Stimulated activated CD4-positive, alpha-beta T cell treated with anti-CD3 and anti-CD28 coated beads, Interleukin-4, amount 100 ng/mL, for 1 hour (primary cell): ENCODE measurements around the gene ELF3.
"Not testable (repeated sequence)": the region's sequence is repeated elsewhere in the genome, so short reads cannot be mapped to it uniquely, and the experiment has no call there.

Source experiments
- DNase-seq: peaks from one replicate; pipeline ENCODE4 v3.0.0-alpha.2; 2020

ELF3 gene

DNA sequence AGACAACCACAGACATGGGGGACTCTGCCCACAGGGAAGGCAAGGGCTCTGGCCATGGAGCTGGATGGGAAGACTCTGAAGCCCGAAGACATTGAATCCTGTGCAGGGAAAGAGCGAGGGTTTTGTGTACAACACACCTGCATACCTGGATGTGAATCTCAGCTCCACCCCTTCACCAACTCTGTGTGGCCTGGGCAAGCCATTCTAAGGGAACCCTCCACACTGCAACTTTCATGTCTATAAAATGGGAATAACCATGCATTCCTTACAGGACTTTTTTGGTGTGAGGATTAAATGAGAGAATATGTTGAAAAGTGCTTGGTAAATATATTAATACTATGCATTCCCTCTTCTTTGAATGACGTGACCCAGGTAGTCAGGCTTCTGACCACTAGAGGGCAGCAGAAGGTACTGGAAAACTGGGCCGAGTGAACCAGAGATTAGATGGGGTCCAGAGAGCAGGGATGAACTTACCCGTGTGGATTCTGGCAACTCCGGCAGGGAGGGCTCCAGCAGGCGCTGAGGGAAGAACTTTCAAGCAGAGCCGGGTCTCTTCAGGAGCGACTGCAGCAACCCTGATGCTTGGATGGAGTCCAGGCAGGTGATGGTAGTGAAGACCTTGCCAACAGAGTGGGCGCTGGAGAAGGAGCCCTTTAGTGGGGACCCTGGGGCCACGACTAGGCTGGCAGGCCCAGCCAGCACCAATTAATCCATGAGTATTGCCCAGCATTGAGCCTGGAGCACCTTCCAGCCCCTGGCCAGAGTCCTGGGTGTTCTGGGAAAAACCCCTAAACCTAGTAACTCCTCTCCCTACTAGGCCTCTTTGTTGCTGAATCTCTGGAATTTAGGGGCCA is 834 bp upstream of the ELF3 start:
- peak; percentile 49 for DNase-seq

DNA sequence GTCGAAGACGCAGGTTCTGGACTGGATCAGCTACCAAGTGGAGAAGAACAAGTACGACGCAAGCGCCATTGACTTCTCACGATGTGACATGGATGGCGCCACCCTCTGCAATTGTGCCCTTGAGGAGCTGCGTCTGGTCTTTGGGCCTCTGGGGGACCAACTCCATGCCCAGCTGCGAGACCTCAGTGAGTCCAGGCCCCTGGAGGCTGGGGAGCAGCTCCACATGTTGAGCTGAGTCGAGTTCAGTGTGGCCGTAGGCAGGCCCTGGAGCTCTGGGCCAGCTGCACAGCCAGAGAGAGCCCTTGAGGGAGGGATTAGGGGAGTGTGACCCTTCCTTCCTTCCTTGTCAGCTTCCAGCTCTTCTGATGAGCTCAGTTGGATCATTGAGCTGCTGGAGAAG is 1.6 kb downstream of the ELF3 start:
- DNase-seq = no peak

DNA sequence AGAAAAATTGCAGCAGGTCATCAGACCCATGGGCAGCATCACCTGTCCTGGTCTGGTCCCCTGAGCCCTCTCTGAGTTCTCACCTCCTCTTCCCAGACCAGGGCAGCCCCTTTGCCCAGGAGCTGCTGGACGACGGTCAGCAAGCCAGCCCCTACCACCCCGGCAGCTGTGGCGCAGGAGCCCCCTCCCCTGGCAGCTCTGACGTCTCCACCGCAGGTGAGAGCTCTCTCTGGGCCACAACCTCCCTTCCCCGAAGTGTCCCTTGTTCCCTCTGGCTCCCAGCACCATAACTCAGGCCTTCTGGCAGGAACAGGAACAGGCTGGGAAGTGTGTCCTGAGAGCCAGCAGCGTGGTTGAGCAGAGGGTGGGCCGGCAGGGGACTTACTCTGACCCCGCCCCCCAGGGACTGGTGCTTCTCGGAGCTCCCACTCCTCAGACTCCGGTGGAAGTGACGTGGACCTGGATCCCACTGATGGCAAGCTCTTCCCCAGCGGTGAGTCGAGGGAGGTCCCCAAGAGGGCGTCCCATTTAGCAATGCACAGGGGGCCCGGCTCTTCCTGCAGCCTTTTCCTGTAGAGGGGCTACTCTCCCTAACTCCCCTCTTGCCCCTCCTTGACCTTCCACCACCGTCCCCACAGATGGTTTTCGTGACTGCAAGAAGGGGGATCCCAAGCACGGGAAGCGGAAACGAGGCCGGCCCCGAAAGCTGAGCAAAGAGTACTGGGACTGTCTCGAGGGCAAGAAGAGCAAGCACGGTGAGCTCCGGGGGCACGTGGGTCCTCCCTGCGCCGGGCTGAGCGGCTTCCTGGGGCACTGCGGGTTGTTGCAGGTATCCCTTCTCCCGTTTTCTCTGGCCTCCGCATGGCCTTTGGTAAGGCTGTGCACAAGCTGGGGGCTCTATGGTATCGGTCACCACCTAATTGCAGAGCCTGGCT is 2.4 kb downstream of the ELF3 start:
- DNase-seq = no peak

- DNase-seq = no peak
Observed at GRCh38 chr1:202013603-202014002, 3.2 kb downstream of the ELF3 start.

GRCh38 chr1:202014060-202014459 is 3.7 kb downstream of the ELF3 start:
- DNase-seq = no peak

DNA sequence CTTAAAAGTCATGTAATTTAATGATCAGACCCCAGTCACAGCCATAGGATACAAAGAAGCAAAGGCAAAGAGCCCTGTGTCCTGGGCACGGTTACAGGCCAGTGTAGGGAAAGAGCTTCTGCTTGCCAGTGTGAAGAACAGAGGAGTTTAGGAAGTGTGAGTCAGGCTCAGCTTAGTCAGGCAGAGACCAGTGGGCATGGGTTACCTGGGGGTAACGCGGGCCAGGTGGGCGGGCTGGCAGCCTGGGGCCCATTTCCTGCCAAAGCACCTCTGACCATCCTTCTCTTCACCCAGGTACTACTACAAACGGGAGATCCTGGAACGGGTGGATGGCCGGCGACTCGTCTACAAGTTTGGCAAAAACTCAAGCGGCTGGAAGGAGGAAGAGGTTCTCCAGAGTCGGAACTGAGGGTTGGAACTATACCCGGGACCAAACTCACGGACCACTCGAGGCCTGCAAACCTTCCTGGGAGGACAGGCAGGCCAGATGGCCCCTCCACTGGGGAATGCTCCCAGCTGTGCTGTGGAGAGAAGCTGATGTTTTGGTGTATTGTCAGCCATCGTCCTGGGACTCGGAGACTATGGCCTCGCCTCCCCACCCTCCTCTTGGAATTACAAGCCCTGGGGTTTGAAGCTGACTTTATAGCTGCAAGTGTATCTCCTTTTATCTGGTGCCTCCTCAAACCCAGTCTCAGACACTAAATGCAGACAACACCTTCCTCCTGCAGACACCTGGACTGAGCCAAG is 4.7 kb downstream of the ELF3 start:
- DNase-seq = no peak

DNA sequence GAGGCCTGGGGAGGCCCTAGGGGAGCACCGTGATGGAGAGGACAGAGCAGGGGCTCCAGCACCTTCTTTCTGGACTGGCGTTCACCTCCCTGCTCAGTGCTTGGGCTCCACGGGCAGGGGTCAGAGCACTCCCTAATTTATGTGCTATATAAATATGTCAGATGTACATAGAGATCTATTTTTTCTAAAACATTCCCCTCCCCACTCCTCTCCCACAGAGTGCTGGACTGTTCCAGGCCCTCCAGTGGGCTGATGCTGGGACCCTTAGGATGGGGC is 5.2 kb downstream of the ELF3 start:
- DNase-seq = no peak

DNA sequence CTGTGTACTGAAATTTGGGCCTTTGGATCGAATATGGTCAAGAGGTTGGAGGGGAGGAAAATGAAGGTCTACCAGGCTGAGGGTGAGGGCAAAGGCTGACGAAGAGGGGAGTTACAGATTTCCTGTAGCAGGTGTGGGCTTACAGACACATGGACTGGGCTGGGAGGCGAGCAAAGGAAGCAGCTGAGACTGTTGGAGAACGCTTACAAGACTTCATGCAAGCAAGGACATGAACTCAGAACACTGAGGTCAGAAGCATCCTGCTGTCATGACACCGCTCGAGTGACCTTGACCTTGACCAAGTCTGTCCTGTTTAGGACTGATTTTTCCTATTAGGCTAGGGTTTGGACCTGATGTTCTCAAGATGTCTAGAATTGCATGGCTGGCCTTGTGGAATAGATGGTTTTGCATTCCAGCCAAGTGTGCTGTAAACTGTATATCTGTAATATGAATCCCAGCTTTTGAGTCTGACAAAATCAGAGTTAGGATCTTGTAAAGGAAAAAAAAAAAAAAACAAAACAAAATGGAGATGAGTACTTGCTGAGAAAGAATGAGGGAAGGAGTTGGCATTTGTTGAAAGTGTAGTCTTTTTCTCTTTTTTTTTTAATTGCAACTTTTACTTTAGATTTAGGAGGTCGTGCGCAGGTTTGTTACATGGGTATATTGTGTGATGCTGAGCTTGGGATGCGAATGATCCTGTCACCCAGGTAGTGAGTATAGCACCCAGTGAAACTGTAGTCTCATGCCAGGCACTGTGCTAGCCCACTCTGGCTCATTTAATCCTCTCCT is 5.8 kb downstream of the ELF3 start:
- no peak for DNase-seq

DNA sequence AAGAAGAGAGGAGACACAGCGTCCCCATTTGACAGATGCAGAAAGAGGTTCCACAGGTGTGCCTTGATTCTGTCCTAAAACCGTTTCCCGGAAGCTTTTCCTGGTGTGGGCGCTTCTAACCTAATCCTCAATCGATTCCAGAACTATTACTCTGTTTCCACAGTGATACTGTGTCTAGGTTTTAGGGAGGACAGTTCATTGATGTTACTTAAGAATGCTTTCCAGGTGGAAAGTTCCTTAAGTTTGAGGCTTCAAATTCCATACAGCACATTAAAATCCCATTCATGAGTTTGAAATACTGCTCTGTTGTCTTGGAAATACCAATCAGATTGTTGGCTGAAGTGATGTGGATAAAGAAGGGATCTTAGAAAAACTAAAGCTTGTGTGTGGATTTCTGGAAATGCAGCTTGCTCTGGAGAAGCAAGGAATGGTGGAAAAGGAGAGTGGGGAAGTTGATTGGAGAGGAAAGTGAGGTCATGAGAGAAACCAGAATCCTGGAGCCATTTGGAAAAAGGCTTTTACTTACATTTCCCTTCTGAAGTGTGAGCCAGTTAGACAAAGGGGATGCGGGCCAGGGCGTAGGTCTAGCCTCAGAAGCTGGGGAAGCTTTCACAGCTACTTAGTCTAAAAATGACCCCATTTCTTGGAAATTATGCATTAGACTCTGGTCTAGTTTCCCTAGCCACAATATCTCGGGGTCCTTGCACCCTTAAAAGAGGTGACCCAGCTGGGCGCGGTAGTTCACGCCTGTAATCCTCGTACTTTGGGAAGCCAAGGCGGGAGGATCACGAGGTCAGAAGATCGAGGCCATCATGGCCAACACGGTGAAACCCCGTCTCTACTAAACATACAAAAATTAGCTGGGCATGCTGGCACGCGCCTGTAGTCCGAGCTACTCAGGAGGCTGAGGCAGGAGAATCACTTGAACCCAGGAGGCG is 6.7 kb downstream of the ELF3 start:
- no peak for DNase-seq

DNA sequence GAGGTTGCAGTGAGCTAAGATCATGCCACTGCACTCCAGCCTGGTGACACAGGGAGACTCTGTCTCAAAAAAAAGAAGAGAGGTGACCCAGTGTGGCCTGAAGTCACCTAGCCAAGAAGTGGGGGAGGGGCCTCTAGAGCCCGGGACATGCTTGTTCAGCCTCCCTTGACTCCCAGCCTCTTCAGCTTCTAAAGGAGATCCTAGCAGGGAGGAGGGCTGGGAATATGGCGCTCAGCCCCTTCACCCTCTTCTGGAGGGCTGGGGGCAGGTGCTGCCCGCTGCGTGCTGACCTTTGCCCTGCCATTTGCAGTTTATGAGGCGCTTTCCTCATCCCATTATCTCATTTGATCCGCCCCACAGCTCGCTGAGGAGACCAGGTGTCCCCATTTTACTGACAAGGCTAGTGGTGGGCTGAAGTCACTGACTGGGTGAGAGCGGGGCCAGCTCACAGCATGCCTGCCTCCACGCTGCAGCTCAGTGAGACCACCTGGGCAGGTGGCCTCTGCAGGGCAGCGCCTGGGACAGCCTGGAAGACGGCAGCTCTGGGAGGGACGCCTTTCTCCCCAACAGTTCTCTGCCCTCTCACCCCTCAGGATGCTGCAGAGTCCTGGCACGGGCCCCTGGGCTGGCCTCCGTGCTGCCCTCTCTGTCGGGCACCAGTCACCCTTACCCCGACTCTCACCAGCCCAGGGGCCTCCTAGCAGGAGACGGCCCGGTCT is 7.5 kb downstream of the ELF3 start:
- no peak for DNase-seq

- DNase-seq = no peak
Observed at GRCh38 chr1:202018468-202019234, 8.3 kb downstream of the ELF3 start.

DNA sequence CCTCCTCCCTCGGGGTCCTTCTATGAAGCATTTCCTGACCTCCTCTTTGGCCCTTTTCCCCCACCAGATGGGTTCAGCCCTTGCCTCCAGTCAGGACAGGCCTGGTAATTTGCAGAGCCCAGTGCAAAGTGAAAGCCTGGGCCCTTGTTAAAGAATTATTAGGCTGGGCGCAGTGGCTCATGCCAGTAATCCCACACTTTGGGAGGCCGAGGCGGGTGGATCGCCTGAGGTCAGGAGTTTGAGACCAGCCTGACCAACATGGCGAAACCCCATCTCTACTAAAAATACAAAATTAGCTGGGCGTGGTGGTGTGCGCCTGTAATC is 8.8 kb downstream of the ELF3 start:
- not testable (repeated sequence) for DNase-seq

GRCh38 chr1:202023001-202023433 is 12.6 kb downstream of the ELF3 start:
- DNase-seq = no peak

GRCh38 chr1:202029171-202029665 is 18.8 kb downstream of the ELF3 start:
- DNase-seq = no peak

- DNase-seq = no peak
Observed at GRCh38 chr1:202029727-202030126, 19.3 kb downstream of the ELF3 start.

GRCh38 chr1:202031796-202032195 is 21.4 kb downstream of the ELF3 start:
- no peak for DNase-seq

- no peak for DNase-seq
Observed at GRCh38 chr1:202034149-202034682, 23.8 kb downstream of the ELF3 start.

GRCh38 chr1:202034683-202035462 is 24.5 kb downstream of the ELF3 start:
- DNase-seq = no peak
